H9 (cell line): ENCODE measurements around the gene OAS1. TPM values are rescaled to one million over a fixed set of nuclear protein-coding genes. Genes with fewer than 3 reads are reported as not detected.

Experiments used
- DNase-seq: peaks from one replicate; pipeline ENCODE4 v3.0.0-alpha.2; 2017
- H2AFZ ChIP-seq: one replicate; pipeline ENCODE4 v1.6.1; 2013; ENCODE audit warnings: mild to moderate bottlenecking, low read length, control low read depth, moderate library complexity
- H2AK5ac ChIP-seq: 2 replicates; pipeline ENCODE4 v1.6.1; 2013; ENCODE audit warnings: low read length, control low read depth, mixed read lengths; ENCODE audit not compliant: insufficient read length
- H2BK120ac ChIP-seq: one replicate; pipeline ENCODE4 v1.6.1; 2013; ENCODE audit warnings: low read depth, mild to moderate bottlenecking, low read length, control low read depth, inconsistent platforms; ENCODE audit not compliant: poor library complexity, severe bottlenecking
- H2BK12ac ChIP-seq: 2 replicates; pipeline ENCODE4 v1.6.1; 2013; ENCODE audit warnings: low read length, control low read depth, mixed read lengths, low read depth; ENCODE audit not compliant: insufficient read length
- H2BK15ac ChIP-seq: 2 replicates; pipeline ENCODE4 v1.6.1; 2013; ENCODE audit warnings: low read depth, low read length, control low read depth
- H2BK20ac ChIP-seq: one replicate; pipeline ENCODE4 v1.6.1; 2013; ENCODE audit warnings: low read depth, mild to moderate bottlenecking, low read length, control low read depth, inconsistent platforms; ENCODE audit not compliant: poor library complexity, severe bottlenecking
- H2BK5ac ChIP-seq: 2 replicates; pipeline ENCODE4 v1.6.1; 2013; ENCODE audit warnings: low read length, control low read depth, mixed read lengths; ENCODE audit not compliant: insufficient read length
- H3K14ac ChIP-seq: 2 replicates; pipeline ENCODE4 v1.6.1; 2013; ENCODE audit warnings: low read length, control low read depth; ENCODE audit not compliant: insufficient read depth
- H3K18ac ChIP-seq: 2 replicates; pipeline ENCODE4 v1.6.1; 2013; ENCODE audit warnings: low read depth, mild to moderate bottlenecking, mixed read lengths, low read length, control low read depth; ENCODE audit not compliant: insufficient read length
- H3K23ac ChIP-seq: 2 replicates; pipeline ENCODE4 v1.6.1; 2013; ENCODE audit warnings: low read length, control low read depth, mixed read lengths, low read depth; ENCODE audit not compliant: insufficient read length
- H3K23me2 ChIP-seq: 2 replicates; pipeline ENCODE4 v1.6.1; 2013; ENCODE audit warnings: low read depth, mild to moderate bottlenecking, mixed read lengths, low read length, control low read depth; ENCODE audit not compliant: insufficient read length, poor library complexity, severe bottlenecking
- H3K27ac ChIP-seq: 2 replicates; pipeline ENCODE4 v1.5.1; 2013; ENCODE audit warnings: low read length, control low read depth, mixed read lengths, low read depth; ENCODE audit not compliant: insufficient read length
- H3K27me3 ChIP-seq: 2 replicates; pipeline ENCODE4 v1.6.1; 2013; ENCODE audit warnings: low read length, control low read depth, inconsistent platforms; ENCODE audit not compliant: insufficient read depth
- H3K4ac ChIP-seq: 2 replicates; pipeline ENCODE4 v1.6.1; 2013; ENCODE audit warnings: low read depth, mild to moderate bottlenecking, control low read depth, inconsistent platforms, low read length, moderate library complexity
- H3K4me1 ChIP-seq: 2 replicates; pipeline ENCODE4 v1.6.1; 2013; ENCODE audit warnings: low read length, control low read depth, inconsistent platforms; ENCODE audit not compliant: insufficient read depth
- H3K4me2 ChIP-seq: 2 replicates; pipeline ENCODE4 v1.6.1; 2013; ENCODE audit warnings: low read length, control low read depth, mixed read lengths; ENCODE audit not compliant: insufficient read length, insufficient read depth
- H3K56ac ChIP-seq: 2 replicates; pipeline ENCODE4 v1.6.1; 2013; ENCODE audit warnings: low read depth, mild to moderate bottlenecking, mixed read lengths, low read length, control low read depth; ENCODE audit not compliant: insufficient read length
- H3K79me1 ChIP-seq: 2 replicates; pipeline ENCODE4 v1.6.1; 2013; ENCODE audit warnings: low read depth, mild to moderate bottlenecking, moderate library complexity, low read length, control low read depth, inconsistent platforms; ENCODE audit not compliant: insufficient read depth, poor library complexity, severe bottlenecking
- H3K79me2 ChIP-seq: 2 replicates; pipeline ENCODE4 v1.6.1; 2013; ENCODE audit warnings: low read length, control low read depth, inconsistent platforms; ENCODE audit not compliant: insufficient read depth
- H3K9ac ChIP-seq: 2 replicates; pipeline ENCODE4 v1.6.1; 2013; ENCODE audit warnings: low read length, control low read depth, mixed read lengths; ENCODE audit not compliant: insufficient read length; ENCODE audit errors: extremely low read depth
- H3K9me3 ChIP-seq: one replicate; pipeline ENCODE4 v1.6.1; 2013; ENCODE audit warnings: low read depth, low read length, inconsistent platforms; ENCODE audit not compliant: control insufficient read depth
- H3T11ph ChIP-seq: one replicate; pipeline ENCODE4 v1.6.1; 2013; ENCODE audit warnings: mild to moderate bottlenecking, low read length, control low read depth, inconsistent platforms
- H4K20me1 ChIP-seq: one replicate; pipeline ENCODE4 v1.6.1; 2013; ENCODE audit not compliant: control insufficient read depth, insufficient read length, insufficient read depth
- H4K5ac ChIP-seq: 2 replicates; pipeline ENCODE4 v1.6.1; 2013; ENCODE audit warnings: low read depth, mild to moderate bottlenecking, mixed read lengths, low read length, control low read depth; ENCODE audit not compliant: insufficient read length
- H4K8ac ChIP-seq: replicated peaks from 2 replicates; pipeline ENCODE4 v1.6.1; 2013; ENCODE audit warnings: low read length, control low read depth, mixed read lengths, low read depth; ENCODE audit not compliant: insufficient read length
- H4K91ac ChIP-seq: 2 replicates; pipeline ENCODE4 v1.6.1; 2013; ENCODE audit warnings: low read depth, mild to moderate bottlenecking, moderate library complexity, mixed read lengths, low read length, control low read depth; ENCODE audit not compliant: insufficient read length
- H3K27ac Mint-ChIP-seq, 3 experiments: 2 replicates in 2 of 3; 3 replicates in 1 of 3; pipeline ENCODE4 v1.8.0; 2020 to 2021; ENCODE audit warnings: mixed read lengths in 3 of 3, mild to moderate bottlenecking in 1 of 3, moderate library complexity in 1 of 3
- H3K27me3 Mint-ChIP-seq: 2 replicates; pipeline ENCODE4 v1.8.0; 2021; ENCODE audit warnings: low read depth, mild to moderate bottlenecking, moderate library complexity, mixed read lengths
- H3K36me3 Mint-ChIP-seq, 3 experiments: 2 replicates in 2 of 3; 3 replicates in 1 of 3; pipeline ENCODE4 v1.8.0; 2020 to 2021; ENCODE audit warnings: low read depth in 3 of 3, mixed read lengths in 3 of 3; ENCODE audit not compliant: insufficient read depth in 1 of 3
- H3K4me1 Mint-ChIP-seq, 2 experiments: 2 replicates each; pipeline ENCODE4 v1.8.0; 2020; ENCODE audit warnings: mixed read lengths in 2 of 2
- H3K4me3 Mint-ChIP-seq, 2 experiments: 2 replicates in 1 of 2; 3 replicates in 1 of 2; pipeline ENCODE4 v1.8.0; 2020 to 2021; ENCODE audit warnings: mild to moderate bottlenecking in 2 of 2, mixed read lengths in 2 of 2, moderate library complexity in 1 of 2
- H3K9me3 Mint-ChIP-seq, 2 experiments: 2 replicates in 1 of 2; 3 replicates in 1 of 2; pipeline ENCODE4 v1.8.0; 2020; ENCODE audit warnings: mild to moderate bottlenecking in 2 of 2, mixed read lengths in 2 of 2, moderate library complexity in 1 of 2
- CTCF ChIP-seq: fragments of 200-600 bp; sonication (generic); conservative IDR thresholded peaks from 3 replicates; pipeline ENCODE4 v1.8.0; 2021; ENCODE audit warnings: antibody characterized with exemption, mild to moderate bottlenecking
- WGBS: extraction: QIAGEN DNeasy Blood & Tissue Kit; methylation state at CpG from one replicate; pipeline ENCODE4 v1.1.7; 2013; ENCODE audit warnings: missing lambda C conversion rate, low lambda C conversion rate, mixed read lengths; ENCODE audit not compliant: insufficient read length; ENCODE audit errors: extremely low coverage; 5-methylcytosine and 5-hydroxymethylcytosine counted together
- total RNA-seq: library from RNA; stranded (reverse); gene quantifications from 2 replicates; pipeline ENCODE4 v1.2.1, GENCODE V29; 2021

OAS1 gene
- total RNA-seq, 1 experiment from 2014 or later = not detected

GRCh38 chr12:112965643-112966042 lies 58.9 kb downstream of the OAS1 start:
- Histone ChIP-seq H2AFZ (no peak overlapping the region), H4K20me1 (no peaks in the 10 kb centered on the region), H3K79me1 (no peaks in the 10 kb centered on the region), H3K4ac (no peak overlapping the region), H3K18ac (no peak overlapping the region), H4K91ac (no peak overlapping the region), H3K9ac (no peak overlapping the region), H3K23ac (no peak overlapping the region), H3K4me1 (no peaks in the 10 kb centered on the region), H3K9me3 (no peaks in the 10 kb centered on the region), H2BK15ac (no peak overlapping the region), H3K23me2 (peaks cover 3% of the 10 kb centered on the region), H4K8ac (no peak overlapping the region), H3T11ph (no peak overlapping the region), H3K79me2 (no peaks in the 10 kb centered on the region), H3K27ac (no peak overlapping the region), H3K14ac (no peak overlapping the region), H3K56ac (no peak overlapping the region), H2AK5ac (no peak overlapping the region), H4K5ac (no peak overlapping the region), H2BK5ac (no peak overlapping the region), H2BK20ac (no peak overlapping the region), H2BK12ac (no peak overlapping the region), H3K4me2 (no peak overlapping the region), H2BK120ac (no peak overlapping the region), H3K27me3 (no peaks in the 10 kb centered on the region)
- no CpG with 5 or more reads among the region's 15 CpGs for WGBS
- H3K36me3 Mint-ChIP-seq = peaks cover 0 to 4% (median 0%) of the 10 kb centered on the region in 3 experiments; a peak in 2 of 7 replicates
- peaks cover 0 to 2% of the 10 kb centered on the region in 2 experiments; a peak in 1 of 4 replicates for H3K4me1 Mint-ChIP-seq
- TF ChIP-seq CTCF = no peak
- H3K9me3 Mint-ChIP-seq = peaks cover 1 to 8% of the 10 kb centered on the region in 2 experiments; a peak in 3 of 5 replicates
- no peak overlapping the region for H3K4me3 Mint-ChIP-seq
- peaks cover 11% of the 10 kb centered on the region for H3K27me3 Mint-ChIP-seq
- no peak for DNase-seq
- H3K27ac Mint-ChIP-seq = no peak overlapping the region
